GM23248 (cell line): ENCODE results near the gene TUBB1.

Experiments
- EZH2 ChIP-seq: fragments of 200-600 bp; sonication (generic); IDR thresholded peaks from 2 replicates; pipeline ENCODE4 v1.6.1; 2018; ENCODE audit warnings: antibody characterized with exemption, mild to moderate bottlenecking; ENCODE audit not compliant: insufficient read depth, poor library complexity, severe bottlenecking
- EZH2phosphoT487 ChIP-seq: fragments of 200-600 bp; sonication (generic); IDR thresholded peaks from 2 replicates; pipeline ENCODE4 v1.6.1; 2018; ENCODE audit warnings: antibody characterized with exemption, moderate library complexity, mild to moderate bottlenecking, low read depth; ENCODE audit not compliant: insufficient read depth

GRCh38 chr20:59015411-59015810 is 3.8 kb upstream of the TUBB1 start:
- TF ChIP-seq EZH2 (no peak), EZH2phosphoT487 (no peak)
